ENCODE results near the gene MRRF. TPM values are rescaled to one million over a fixed set of nuclear protein-coding genes. Genes with fewer than 3 reads are reported as not detected.

MRRF gene, protein sequence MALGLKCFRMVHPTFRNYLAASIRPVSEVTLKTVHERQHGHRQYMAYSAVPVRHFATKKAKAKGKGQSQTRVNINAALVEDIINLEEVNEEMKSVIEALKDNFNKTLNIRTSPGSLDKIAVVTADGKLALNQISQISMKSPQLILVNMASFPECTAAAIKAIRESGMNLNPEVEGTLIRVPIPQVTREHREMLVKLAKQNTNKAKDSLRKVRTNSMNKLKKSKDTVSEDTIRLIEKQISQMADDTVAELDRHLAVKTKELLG
- 35.8 and 38.0 TPM in 2 replicates for total RNA-seq (2012; rRNA removed)
- 27.1 and 32.1 TPM in 2 replicates for polyA plus RNA-seq (2012; rRNA removed)
- 6.7 and 9.3 TPM in 2 replicates for polyA plus RNA-seq (2012; cell fraction: cytosol; rRNA removed)
- 10.8 and 60.6 TPM in 2 replicates for polyA plus RNA-seq (2012; cell fraction: nucleus; rRNA removed; ENCODE audit: low replicate concordance)
- Bru-seq, nascent RNA: percentile 73 among the genes with signal in this experiment
- percentile 68 among the genes with signal in this experiment for BruChase-seq, experiment 1, labeled RNA remaining after a 6-hour chase
- percentile 67 among the genes with signal in this experiment for BruChase-seq, experiment 2, labeled RNA remaining after a 2-hour chase
- long read RNA-seq, full-length matches to known transcripts: 8 of 21 reads
- long read RNA-seq, partial matches to known transcripts: 2 of 21 reads
- long read RNA-seq, other reads (novel, unspliced or antisense): 11 of 21 reads

DNA sequence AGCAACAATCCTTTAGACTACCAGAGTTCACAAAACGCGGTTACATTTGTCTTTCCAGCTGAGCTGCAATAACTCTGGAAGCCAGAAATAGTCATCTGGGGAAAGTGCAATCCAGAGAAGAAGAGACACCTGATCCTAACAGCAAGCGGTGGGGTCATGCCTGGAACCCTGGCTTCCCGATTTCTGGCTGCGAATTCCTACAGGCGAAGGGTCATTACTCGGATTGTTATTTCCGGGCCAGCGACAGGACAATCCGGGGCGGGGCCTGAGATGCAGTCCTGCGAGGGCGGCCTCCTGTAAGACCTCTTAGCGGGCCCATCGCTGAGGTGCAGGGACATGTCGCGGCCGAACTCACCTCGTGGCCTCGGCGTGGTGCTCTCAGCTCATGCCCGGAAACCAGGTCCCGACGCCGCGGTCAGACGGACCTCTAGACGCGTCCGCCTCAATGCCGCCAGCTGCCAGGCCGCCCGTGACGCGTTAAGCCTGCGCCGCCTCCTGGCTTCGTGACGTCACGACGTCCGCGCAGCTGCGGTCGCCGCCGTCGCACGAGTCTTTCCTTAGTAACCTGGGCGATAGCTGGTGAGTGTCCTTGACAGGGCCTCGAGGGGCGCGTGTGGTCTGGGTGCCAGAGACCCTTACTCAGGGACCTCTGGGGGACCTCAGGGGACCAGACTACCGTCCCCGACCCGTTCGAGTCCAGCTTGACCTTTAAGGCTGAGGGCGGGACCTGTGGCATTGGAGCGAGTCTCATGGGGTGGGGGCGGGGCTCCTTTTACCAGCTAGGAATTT lies at the start of gene MRRF, which contains the start of gene RBM18:
Gene MRRF, plus strand, starts transcription at position 523 of the 789 bp plus-strand sequence. CDS start 6,010 bp downstream, outside the sequence.
Gene RBM18, minus strand, starts transcription at position 481 of the 789 bp plus-strand sequence. CDS start 3,348 bp downstream, outside the sequence.
- Histone ChIP-seq H4K20me1 (ENCODE audit: insufficient read depth, low read length) (no peaks in the 10 kb centered on the region; the same call in 1 of the 2 replicates), H3K27me3 (ENCODE audit: control insufficient read depth, insufficient read depth, low read length) (no peaks in the 10 kb centered on the region), H3K36me3 (ENCODE audit: control insufficient read depth, insufficient read depth, low read length) (peaks cover 5% of the 10 kb centered on the region; the same call in 1 of the 2 replicates), H3K4me2 (ENCODE audit: low read depth, low read length) (peak within 1 kb of the TSS; percentile 94), H3K4me3 (ENCODE audit: insufficient read depth, low read depth, low read length) (peak within 1 kb of the TSS; percentile 72), H2AFZ (replicated peaks; ENCODE audit: low read length, poor library complexity) (peak within 1 kb of the TSS; percentile 100), H3K14ac (replicated peaks; ENCODE audit: low read depth, low read length) (peak within 1 kb of the TSS; percentile 98), H3K56ac (ENCODE audit: extremely low read depth, insufficient read depth, low read length) (peak within 1 kb of the TSS; percentile 98), H2AK5ac (ENCODE audit: low read depth, low read length) (peak within 1 kb of the TSS; percentile 45), H4K5ac (ENCODE audit: low read depth, low read length) (peak within 1 kb of the TSS; percentile 94), H3K18ac (ENCODE audit: low read depth, low read length) (peak within 1 kb of the TSS; percentile 96), H3K4me1 (ENCODE audit: control insufficient read depth, insufficient read depth, low read length) (no peaks in the 10 kb centered on the region; the same call in 1 of the 2 replicates), H3K9ac (ENCODE audit: low read depth, low read length) (peak within 1 kb of the TSS; percentile 97), H3K4ac (ENCODE audit: low read depth, low read length) (peak within 1 kb of the TSS; percentile 98), H3K23ac (ENCODE audit: low read depth, low read length) (peak within 1 kb of the TSS; percentile 96), H2BK20ac (ENCODE audit: low read depth, low read length) (no peak within 1 kb of the TSS), H2AK9ac (replicated peaks; ENCODE audit: low read depth, low read length, poor library complexity) (peak within 1 kb of the TSS; percentile 97), H2BK5ac (ENCODE audit: low read depth, low read length, poor library complexity, severe bottlenecking) (peak within 1 kb of the TSS; percentile 98), H4K8ac (ENCODE audit: low read depth in 2 of 2, low read length in 2 of 2) (peak within 1 kb of the TSS; percentile 82 to 97), H3K9me3 (ENCODE audit: control insufficient read depth, insufficient read depth, low read length) (no peaks in the 10 kb centered on the region), H3K9me1 (ENCODE audit: insufficient read depth, low read length) (0 out of 2 replicates have a peak, but pooled peaks cover 7% of the 10 kb centered on the region), H2BK120ac (ENCODE audit: low read depth, low read length) (peak within 1 kb of the TSS; percentile 95), H4K91ac (ENCODE audit: insufficient read depth, low read depth, low read length) (peak within 1 kb of the TSS; percentile 93), H3K79me1 (ENCODE audit: low read depth in 1 of 2, low read length in 2 of 2) (peaks cover 48 to 66% of the 10 kb centered on the region in 2 experiments), H3K27ac (ENCODE audit: insufficient read depth, low read length) (peak within 1 kb of the TSS; percentile 99), H2BK15ac (ENCODE audit: low read depth, low read length) (peak within 1 kb of the TSS; percentile 62; the same call in 1 of the 3 replicates)
- BruUV-seq (replicated peaks): TSS peak; percentile 66
- in situ Hi-C loops (cut with MboI; ENCODE audit: low sequenced_read_pairs) (loop anchor here (5.0 kb wide), 1 partner anchor 78 kb away; no protein-coding TSS in a partner anchor), dilution Hi-C loops (cut with HindIII; ENCODE audit: low sequenced_read_pairs, unreplicated experiment) (no loop called here), intact Hi-C loops (cut with micrococcal nuclease) (loop anchor here (1.0 to 5.0 kb wide), 3 partner anchors 53 to 188 kb away; no protein-coding TSS in a partner anchor)
- POLR2A ChIA-PET (ENCODE audit: unreplicated experiment): interaction anchor here (0.6 to 0.8 kb wide), 2 partner anchors 53 to 86 kb away, joined by 4 to 5 read pairs; no protein-coding TSS in a partner anchor
- peak; percentile 92 for ATAC-seq (ENCODE audit: low read depth)
- peak; percentile 91 for DNase-seq
- 0% methylated on average over 27 of the region's 60 CpGs; no CpG with 5 or more reads in 1 of the 2 experiments for WGBS, 2 experiments (ENCODE audit: extremely low coverage in 2 of 2, insufficient read length in 1 of 2)
- CTCF ChIA-PET: interaction anchor here (0.7 to 1.5 kb wide), 4 partner anchors 14 to 668 kb away, joined by 3 to 6 read pairs (median 4); no protein-coding TSS in a partner anchor
- TF ChIP-seq FOS (IDR thresholded peaks at IDR 0.05; ENCODE audit: low read depth, low read length) (no peak), RAD21 (IDR thresholded peaks at IDR 0.05; ENCODE audit: low read length) (peak; percentile 8; the same call in 1 of the 2 replicates), MAZ (IDR thresholded peaks at IDR 0.05; ENCODE audit: borderline replicate concordance, low read depth, low read length) (peak; percentile 63; the same call in 1 of the 2 replicates), SMC3 (IDR thresholded peaks at IDR 0.05; ENCODE audit: low read depth, low read length) (no peak; the same call in 1 of the 2 replicates), MAFK (IDR thresholded peaks at IDR 0.05; ENCODE audit: low read depth, low read length) (no peak), CEBPB (IDR thresholded peaks at IDR 0.05; ENCODE audit: low read depth, low read length) (no peak), POLR2A (IDR thresholded peaks at IDR 0.05; ENCODE audit: low read depth, low read length) (peak; percentile 80), BHLHE40 (IDR thresholded peaks at IDR 0.05; ENCODE audit: low read depth, low read length) (peak; percentile 83), RFX5 (IDR thresholded peaks at IDR 0.05; ENCODE audit: low read depth, low read length) (peak; percentile 38; the same call in 1 of the 2 replicates)
- TF ChIP-seq, protein P1, sequence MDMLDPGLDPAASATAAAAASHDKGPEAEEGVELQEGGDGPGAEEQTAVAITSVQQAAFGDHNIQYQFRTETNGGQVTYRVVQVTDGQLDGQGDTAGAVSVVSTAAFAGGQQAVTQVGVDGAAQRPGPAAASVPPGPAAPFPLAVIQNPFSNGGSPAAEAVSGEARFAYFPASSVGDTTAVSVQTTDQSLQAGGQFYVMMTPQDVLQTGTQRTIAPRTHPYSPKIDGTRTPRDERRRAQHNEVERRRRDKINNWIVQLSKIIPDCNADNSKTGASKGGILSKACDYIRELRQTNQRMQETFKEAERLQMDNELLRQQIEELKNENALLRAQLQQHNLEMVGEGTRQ (IDR thresholded peaks at IDR 0.05; ENCODE audit: low read depth, low read length): peak; percentile 55; the same call in 1 of the 2 replicates
- TF ChIP-seq, protein P2, sequence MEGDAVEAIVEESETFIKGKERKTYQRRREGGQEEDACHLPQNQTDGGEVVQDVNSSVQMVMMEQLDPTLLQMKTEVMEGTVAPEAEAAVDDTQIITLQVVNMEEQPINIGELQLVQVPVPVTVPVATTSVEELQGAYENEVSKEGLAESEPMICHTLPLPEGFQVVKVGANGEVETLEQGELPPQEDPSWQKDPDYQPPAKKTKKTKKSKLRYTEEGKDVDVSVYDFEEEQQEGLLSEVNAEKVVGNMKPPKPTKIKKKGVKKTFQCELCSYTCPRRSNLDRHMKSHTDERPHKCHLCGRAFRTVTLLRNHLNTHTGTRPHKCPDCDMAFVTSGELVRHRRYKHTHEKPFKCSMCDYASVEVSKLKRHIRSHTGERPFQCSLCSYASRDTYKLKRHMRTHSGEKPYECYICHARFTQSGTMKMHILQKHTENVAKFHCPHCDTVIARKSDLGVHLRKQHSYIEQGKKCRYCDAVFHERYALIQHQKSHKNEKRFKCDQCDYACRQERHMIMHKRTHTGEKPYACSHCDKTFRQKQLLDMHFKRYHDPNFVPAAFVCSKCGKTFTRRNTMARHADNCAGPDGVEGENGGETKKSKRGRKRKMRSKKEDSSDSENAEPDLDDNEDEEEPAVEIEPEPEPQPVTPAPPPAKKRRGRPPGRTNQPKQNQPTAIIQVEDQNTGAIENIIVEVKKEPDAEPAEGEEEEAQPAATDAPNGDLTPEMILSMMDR (conservative IDR thresholded peaks at IDR 0.05; ENCODE audit: low read depth, low read length): 0 out of 2 replicates have a peak, but pooled peaks have one; percentile 15

Data from IMR-90 (cell line).